Endothelial cell of umbilical vein (primary cell): Measurements from ENCODE around the gene RPL15. TPM values are rescaled to one million over a fixed set of nuclear protein-coding genes. Genes with fewer than 3 reads are reported as not detected.

Source experiments
- BruUV-seq: library from RNA; stranded (reverse); fragments of 400-500 nt; replicated peaks from 2 replicates; lab custom pipeline; 2021; lab: Mats Ljungman, UMichigan
- CTCF ChIA-PET: fragments of 300-600, 350-600 bp; sonication (Branson Sonifier 250); formaldehyde crosslinking; loops from one replicate; lab custom pipeline; 2021; ENCODE audit warnings: antibody characterized with exemption, inconsistent platforms; lab: Charles Lee
- POLR2A ChIA-PET: fragments of 300-600, 350-600 bp; sonication (Branson Sonifier 250); formaldehyde crosslinking; loops from one replicate; lab custom pipeline; 2021; ENCODE audit warnings: antibody characterized with exemption, inconsistent platforms; lab: Charles Lee
- DNase-seq: peaks from one replicate; pipeline ENCODE4 v3.0.0-alpha.2; 2011; ENCODE audit warnings: low read depth, low spot score
- FAIRE-seq: peaks from 2 replicates; lab custom pipeline; 2011; peaks lifted over from hg19 to GRCh38; lab: Jason Lieb, UNC
- H2AFZ ChIP-seq: 2 replicates; pipeline ENCODE4 v1.6.0; 2012; ENCODE audit warnings: low read depth, low read length, control low read depth, inconsistent platforms
- H3K27ac ChIP-seq: 2 replicates; pipeline ENCODE4 v1.5.1; 2011; ENCODE audit warnings: low read depth, mild to moderate bottlenecking, control low read depth, low read length, moderate library complexity; ENCODE audit not compliant: insufficient read depth
- H3K27me3 ChIP-seq, 2 experiments: 2 replicates each; pipeline versions ENCODE4 v1.6.0 to v1.6.1; 2011; ENCODE audit warnings: low read length in 2 of 2, mixed read lengths in 1 of 2; ENCODE audit not compliant: control insufficient read depth in 2 of 2, insufficient read depth in 2 of 2
- H3K36me3 ChIP-seq, 2 experiments: 2 replicates in 1 of 2; 3 replicates in 1 of 2; pipeline ENCODE4 v1.5.1; 2011; ENCODE audit warnings: low read length in 2 of 2, mild to moderate bottlenecking in 1 of 2, moderate library complexity in 1 of 2; ENCODE audit not compliant: control insufficient read depth in 2 of 2, insufficient read depth in 2 of 2; ENCODE audit errors: extremely low read depth in 1 of 2
- H3K4me1 ChIP-seq: 3 replicates; pipeline ENCODE4 v1.5.1; 2011; ENCODE audit warnings: mild to moderate bottlenecking, low read length; ENCODE audit not compliant: control insufficient read depth, insufficient read depth; ENCODE audit errors: extremely low read depth
- H3K4me2 ChIP-seq: 2 replicates; pipeline ENCODE4 v1.6.1; 2011; ENCODE audit warnings: low read length, control low read depth, mixed read lengths; ENCODE audit not compliant: insufficient read depth
- H3K4me3 ChIP-seq, 3 experiments: fragments of 200-600 bp in 1 of 3; sonication (generic), shearing (Covaris generic) in 1 of 3; replicated peaks in 1 of 3; 2 replicates each; pipeline ENCODE4 v1.5.1; 2011 to 2016; ENCODE audit warnings: control low read depth in 3 of 3, low read length in 3 of 3, mild to moderate bottlenecking in 2 of 3, inconsistent platforms in 1 of 3, low read depth in 1 of 3, moderate library complexity in 1 of 3; ENCODE audit not compliant: insufficient read depth in 1 of 3
- H3K79me2 ChIP-seq: 2 replicates; pipeline ENCODE4 v1.6.0; 2012; ENCODE audit warnings: low read length, inconsistent platforms; ENCODE audit not compliant: control insufficient read depth, insufficient read depth
- H3K9ac ChIP-seq: replicated peaks from 2 replicates; pipeline ENCODE3; 2011; ENCODE audit warnings: low read length, control low read depth; ENCODE audit not compliant: insufficient read depth; ENCODE audit errors: extremely low read depth
- H3K9me1 ChIP-seq: replicated peaks from 3 replicates; pipeline ENCODE4 v1.6.0; 2011; ENCODE audit warnings: mild to moderate bottlenecking, low read length; ENCODE audit not compliant: control insufficient read depth, insufficient read depth; ENCODE audit errors: extremely low read depth
- H3K9me3 ChIP-seq: replicated peaks from 2 replicates; pipeline ENCODE4 v1.5.1; 2012; ENCODE audit warnings: low read length, inconsistent platforms; ENCODE audit not compliant: control insufficient read depth, insufficient read depth
- H4K20me1 ChIP-seq: replicated peaks from 2 replicates; pipeline ENCODE3; 2011; ENCODE audit warnings: mild to moderate bottlenecking, low read length; ENCODE audit not compliant: control insufficient read depth, insufficient read depth; ENCODE audit errors: extremely low read depth
- CTCF ChIP-seq, 2 donors: IDR thresholded peaks; 1 replicate in 1 of 2; 2 replicates in 1 of 2; pipeline ENCODE4 v1.5.1; 2011; ENCODE audit warnings: low read length in 2 of 2, mild to moderate bottlenecking in 2 of 2, moderate library complexity in 2 of 2, control low read depth in 1 of 2, inconsistent platforms in 1 of 2, low read depth in 1 of 2; ENCODE audit not compliant: insufficient read depth in 1 of 2; ENCODE audit errors: extremely low read depth in 1 of 2
- EZH2 ChIP-seq: IDR thresholded peaks from 2 replicates; pipeline ENCODE4 v1.6.1; 2012; ENCODE audit warnings: borderline replicate concordance, low read depth, mild to moderate bottlenecking, moderate library complexity, low read length, inconsistent platforms; ENCODE audit not compliant: severe bottlenecking
- FOS ChIP-seq: IDR thresholded peaks from 2 replicates; pipeline ENCODE4 v1.6.1; 2011; ENCODE audit warnings: mild to moderate bottlenecking, low read length, moderate library complexity, borderline replicate concordance; ENCODE audit not compliant: insufficient read depth
- GATA2 ChIP-seq: IDR thresholded peaks from 2 replicates; pipeline ENCODE4 v1.7.0; 2011; ENCODE audit warnings: low read depth, mild to moderate bottlenecking, moderate library complexity, mixed read lengths, low read length; ENCODE audit not compliant: insufficient read length, insufficient read depth
- JUN ChIP-seq: IDR thresholded peaks from 2 replicates; pipeline ENCODE4 v1.6.1; 2011; ENCODE audit warnings: borderline replicate concordance, low read depth; ENCODE audit not compliant: insufficient read length, insufficient read depth
- MAX ChIP-seq: IDR thresholded peaks from 2 replicates; pipeline ENCODE4 v1.6.1; 2011; ENCODE audit not compliant: insufficient read depth, insufficient read length
- MYC ChIP-seq: IDR thresholded peaks from one replicate; pipeline ENCODE4 v1.6.1; 2011; ENCODE audit warnings: mild to moderate bottlenecking, low read depth, low read length
- POLR2A ChIP-seq: IDR thresholded peaks from 2 replicates; pipeline ENCODE4 v1.6.1; 2012; ENCODE audit warnings: low read depth, mild to moderate bottlenecking, control low read depth, low read length
- POLR2AphosphoS5 ChIP-seq: IDR thresholded peaks from 2 replicates; pipeline ENCODE4 v1.6.1; 2012; ENCODE audit warnings: low read depth, mild to moderate bottlenecking, control low read depth, low read length, moderate library complexity; ENCODE audit not compliant: insufficient read depth
- dilution Hi-C: fragments of 300-500 bp; cut with MboI; formaldehyde crosslinking; loops from one replicate; pipeline ENCODE4 v1.15.0; 2019; ENCODE audit warnings: low sequenced_read_pairs; ENCODE audit not compliant: extremely low pct_ligation_motif_present
- intact Hi-C: fragments of 100-400 bp; cut with micrococcal nuclease; formaldehyde crosslinking; loops from one replicate; pipeline ENCODE4 v1.10.0; 2022
- polyA plus RNA-seq, 4 experiments: library from polyadenylated mRNA; depleted of rRNA in 3 of 4; stranded (reverse) in 3 of 4; unstranded in 1 of 4; fragments of >200 nt; gene quantifications; 2 replicates each; pipeline versions ENCODE4 v1.2.1 to v1.2.3, GENCODE V29; 2011 to 2012; ENCODE audit warnings: missing spikeins in 1 of 4
- total RNA-seq: library from RNA; stranded (reverse); gene quantifications from 2 replicates; pipeline ENCODE4 v1.2.3, GENCODE V29; 2021

The RPL15 gene
- total and polyA plus RNA-seq, 2 donors (not counting 3 experiments of a cell fraction or from before 2014, with no cell fraction given): 1,901 to 5,777 TPM

- no peak overlapping the region for H3K9ac ChIP-seq
- no peak for TF ChIP-seq MAX
- TF ChIP-seq POLR2AphosphoS5: no peak
- no peak for TF ChIP-seq EZH2
- no peak for TF ChIP-seq POLR2A
- no peak for TF ChIP-seq CTCF (IDR thresholded peaks at IDR 0.05; ENCODE audit: extremely low read depth in 1 of 2, insufficient read depth in 1 of 2, low read depth in 1 of 2, low read length in 2 of 2)
- no peak for TF ChIP-seq GATA2
- TF ChIP-seq JUN: no peak
- no peak for TF ChIP-seq FOS
- no peak for TF ChIP-seq MYC
- H3K9me3 ChIP-seq: no peaks in the 10 kb centered on the region
- intact Hi-C loops: loop anchor here (2.0 to 5.0 kb wide), 5 partner anchors 42 to 693 kb away; partner anchors contain the start of genes NKIRAS1, RPL15 and UBE2E2
- BruUV-seq: no TSS peak
- H4K20me1 ChIP-seq: peaks cover 6% of the 10 kb centered on the region
- H3K36me3 ChIP-seq: no peaks in the 10 kb centered on the region
- CTCF ChIA-PET: interaction anchor here (0.8 to 5.6 kb wide), 7 partner anchors 9 to 67 kb away, joined by 4 to 29 read pairs (median 7); no protein-coding TSS in a partner anchor
- peak; percentile 67 for DNase-seq
- peaks cover 32% of the 10 kb centered on the region for H3K79me2 ChIP-seq
- no peak overlapping the region for H2AFZ ChIP-seq
- H3K9me1 ChIP-seq: no peaks in the 10 kb centered on the region
- peak overlapping the region; percentile 43 for H3K4me2 ChIP-seq
- dilution Hi-C loops: no loop called here
- H3K27ac ChIP-seq: peak overlapping the region; percentile 28
- POLR2A ChIA-PET: interaction anchor here (1.8 to 2.0 kb wide), 2 partner anchors 9 to 42 kb away, joined by 6 read pairs; partner anchors contain the start of genes NKIRAS1 and RPL15
- peak; percentile 64 for FAIRE-seq
- H3K4me1 ChIP-seq: peaks cover 32% of the 10 kb centered on the region
- H3K27me3 ChIP-seq: no peaks in the 10 kb centered on the region
- peak overlapping the region in 1 of 3 experiments; percentile 3 for H3K4me3 ChIP-seq
Measured at GRCh38 chr3:23875113-23875725, 41.7 kb upstream of the RPL15 start.
